Stimulated activated CD4-positive, alpha-beta T cell treated with anti-CD3 and anti-CD28 coated beads, Interleukin-1b, Interleukin-23, amount 100 ng/mL, for 4 hours (primary cell): Measurements from ENCODE around the gene APLF.

Experiments
- DNase-seq, 2 donors: peaks; one replicate each; pipeline ENCODE4 v3.0.0-alpha.2; 2020; ENCODE audit warnings: low read depth in 2 of 2

APLF gene, protein sequence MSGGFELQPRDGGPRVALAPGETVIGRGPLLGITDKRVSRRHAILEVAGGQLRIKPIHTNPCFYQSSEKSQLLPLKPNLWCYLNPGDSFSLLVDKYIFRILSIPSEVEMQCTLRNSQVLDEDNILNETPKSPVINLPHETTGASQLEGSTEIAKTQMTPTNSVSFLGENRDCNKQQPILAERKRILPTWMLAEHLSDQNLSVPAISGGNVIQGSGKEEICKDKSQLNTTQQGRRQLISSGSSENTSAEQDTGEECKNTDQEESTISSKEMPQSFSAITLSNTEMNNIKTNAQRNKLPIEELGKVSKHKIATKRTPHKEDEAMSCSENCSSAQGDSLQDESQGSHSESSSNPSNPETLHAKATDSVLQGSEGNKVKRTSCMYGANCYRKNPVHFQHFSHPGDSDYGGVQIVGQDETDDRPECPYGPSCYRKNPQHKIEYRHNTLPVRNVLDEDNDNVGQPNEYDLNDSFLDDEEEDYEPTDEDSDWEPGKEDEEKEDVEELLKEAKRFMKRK

DNA sequence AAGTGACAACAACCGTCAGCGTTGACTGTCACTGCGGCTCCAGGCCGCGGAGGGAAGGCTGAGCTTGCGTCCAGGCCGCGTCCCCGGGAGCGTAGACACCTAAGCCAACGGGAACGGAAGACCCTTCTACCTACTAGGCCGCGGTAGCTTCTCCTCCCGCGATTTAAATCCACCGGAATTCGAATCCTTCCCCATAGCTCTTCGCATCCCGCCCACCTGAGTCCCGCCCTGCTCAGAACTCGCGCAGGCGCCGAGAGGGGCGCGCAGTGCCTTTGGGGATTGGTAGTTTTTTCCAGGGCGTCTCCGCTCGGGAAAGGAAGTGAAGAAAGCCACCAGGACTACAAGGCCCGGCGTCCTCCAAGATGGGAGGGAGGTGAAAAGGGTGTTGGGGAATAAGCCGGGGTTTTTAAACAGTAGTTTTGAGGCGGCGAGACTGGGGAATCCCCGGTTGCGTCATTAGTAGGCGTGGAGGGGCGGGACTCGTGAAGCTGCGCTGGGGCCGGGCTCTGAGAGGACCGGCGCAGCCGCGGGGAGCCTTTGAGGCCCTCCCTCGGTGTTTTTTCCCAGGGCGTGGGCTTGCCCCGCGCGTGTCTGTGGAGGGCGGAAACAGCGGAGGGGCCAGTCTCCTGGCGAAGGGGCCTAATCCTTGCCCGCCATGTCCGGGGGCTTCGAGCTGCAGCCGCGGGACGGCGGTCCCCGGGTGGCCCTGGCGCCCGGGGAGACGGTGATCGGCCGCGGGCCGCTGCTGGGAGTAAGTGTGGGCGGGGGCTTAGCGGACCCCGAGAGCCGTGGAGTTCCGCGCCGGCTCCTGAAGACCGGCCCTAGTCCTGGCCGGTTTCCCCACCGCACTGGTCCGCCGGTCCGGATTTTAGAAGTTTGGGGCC lies at the start of gene APLF, which contains the start of gene FBXO48:
Gene APLF, plus strand, starts transcription at position 509 of the 884 bp plus-strand sequence. Its CDS starts 147 bp downstream, at position 656.
Gene FBXO48, minus strand, starts transcription at position 218 of the 884 bp plus-strand sequence. CDS start 2,149 bp downstream, outside the sequence.
- DNase-seq, result peak; percentile 95 to 97

DNA sequence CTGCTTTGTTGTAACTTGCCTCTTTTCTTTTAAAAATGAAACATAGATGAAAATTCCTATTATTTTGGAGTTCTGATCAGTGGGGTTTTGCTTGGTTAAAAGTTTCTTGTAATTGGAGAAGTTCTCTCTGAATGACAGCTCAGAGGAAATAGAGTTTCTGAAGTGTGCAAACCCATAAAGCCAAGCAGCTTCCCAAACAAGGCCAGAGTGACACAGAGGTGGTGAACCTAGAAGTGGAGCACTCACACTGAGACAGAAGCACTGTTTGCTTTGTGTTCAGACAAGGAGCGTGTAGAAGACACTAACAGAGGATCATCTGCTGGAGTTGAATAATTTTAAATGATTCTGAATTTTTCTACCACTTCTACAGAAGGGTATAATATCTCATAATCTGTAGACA lies 49.5 kb upstream of the APLF start:
- DNase-seq, result no peak

GRCh38 chr2:68418419-68418818 lies 49.0 kb upstream of the APLF start:
- DNase-seq, result no peak

GRCh38 chr2:68418855-68419254 lies 48.5 kb upstream of the APLF start:
- no peak for DNase-seq

DNA sequence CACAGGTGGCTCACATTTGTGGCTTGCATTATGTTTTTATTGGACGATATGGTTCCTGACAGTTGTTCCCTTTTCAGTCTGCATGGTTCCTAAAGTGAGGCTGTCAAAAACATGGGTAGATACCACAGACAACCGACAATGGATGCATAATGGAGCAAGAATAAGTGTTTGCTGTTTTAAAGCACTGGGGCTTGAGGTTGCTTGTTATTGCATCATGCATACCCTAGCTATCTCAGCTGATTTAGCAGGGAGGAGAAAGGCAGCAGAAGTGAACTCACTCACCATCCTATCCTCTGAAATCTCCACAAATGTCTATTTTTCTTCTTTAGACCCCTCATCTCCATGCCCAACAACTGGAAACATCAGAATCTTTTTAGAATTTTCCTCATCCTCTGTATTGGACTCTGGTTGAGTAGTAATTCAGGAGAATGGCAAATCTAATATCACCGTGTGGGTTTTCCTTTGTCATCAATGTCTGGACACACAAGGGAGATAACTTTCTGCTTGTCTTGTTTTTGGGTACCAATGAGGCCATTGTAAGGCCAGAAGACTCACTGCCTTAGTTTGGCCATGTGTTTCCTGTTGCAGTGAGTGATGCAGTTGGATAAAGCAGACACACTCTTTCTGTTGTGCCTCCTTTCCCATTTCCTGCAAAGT lies 47.0 kb upstream of the APLF start:
- DNase-seq, result no peak

GRCh38 chr2:68423966-68424650 lies 43.3 kb upstream of the APLF start:
- DNase-seq, result no peak

GRCh38 chr2:68425503-68425902 lies 41.9 kb upstream of the APLF start:
- DNase-seq, result no peak

DNA sequence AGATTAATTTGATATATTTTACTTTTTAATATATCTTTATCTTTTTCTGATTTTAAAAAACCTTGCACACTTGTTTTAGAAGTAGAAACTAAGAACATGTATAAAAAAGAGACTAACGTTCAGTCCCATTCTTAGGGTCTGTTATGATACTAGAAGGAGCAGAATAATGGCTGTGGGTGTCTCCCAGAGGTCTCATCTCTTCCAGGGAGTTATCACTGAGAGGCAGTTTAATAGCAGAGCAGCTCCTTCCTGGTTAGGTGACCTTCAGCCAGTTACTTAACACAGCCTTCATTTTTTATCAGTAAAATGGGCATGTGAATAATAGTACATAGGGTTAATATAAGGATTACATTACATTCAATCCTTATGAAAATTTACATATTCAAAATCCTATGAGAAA lies 40.9 kb upstream of the APLF start:
- no peak for DNase-seq

DNA sequence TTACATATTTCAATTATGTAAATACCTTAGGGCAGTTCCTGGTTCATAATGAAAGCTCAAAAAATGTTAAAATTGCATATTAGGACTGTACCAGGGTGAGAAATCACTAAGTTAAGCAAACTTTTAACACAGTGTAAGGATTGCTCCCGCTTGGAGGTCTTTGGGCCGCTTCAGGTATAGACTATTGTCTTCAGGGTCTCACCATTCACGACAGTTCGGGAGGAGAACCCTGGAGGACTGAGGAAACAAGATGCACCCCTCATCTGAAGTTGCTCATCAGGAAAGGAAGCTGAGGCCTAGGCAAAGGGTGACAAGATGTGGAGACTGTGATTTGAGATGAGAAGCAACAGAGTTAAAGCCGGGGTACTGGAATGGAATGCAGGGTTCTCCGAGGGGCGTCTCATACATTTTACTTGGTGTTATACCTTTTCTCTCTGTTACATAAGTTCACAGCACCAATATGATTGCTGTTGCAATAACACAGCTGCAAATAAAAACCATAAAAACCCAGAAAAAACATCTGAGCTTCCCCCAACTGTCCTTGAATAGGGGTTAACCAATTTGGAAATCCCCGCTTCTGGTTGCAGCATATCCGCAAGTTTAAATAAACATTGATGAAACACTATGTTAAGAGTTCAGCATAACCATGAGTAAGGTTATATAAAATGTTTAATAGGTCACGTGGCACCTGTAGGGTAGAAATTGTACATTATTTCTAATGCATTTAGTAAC lies 40.4 kb upstream of the APLF start:
- DNase-seq, result no peak

- DNase-seq, result no peak
Observed at GRCh38 chr2:68428126-68428525, 39.3 kb upstream of the APLF start.

DNA sequence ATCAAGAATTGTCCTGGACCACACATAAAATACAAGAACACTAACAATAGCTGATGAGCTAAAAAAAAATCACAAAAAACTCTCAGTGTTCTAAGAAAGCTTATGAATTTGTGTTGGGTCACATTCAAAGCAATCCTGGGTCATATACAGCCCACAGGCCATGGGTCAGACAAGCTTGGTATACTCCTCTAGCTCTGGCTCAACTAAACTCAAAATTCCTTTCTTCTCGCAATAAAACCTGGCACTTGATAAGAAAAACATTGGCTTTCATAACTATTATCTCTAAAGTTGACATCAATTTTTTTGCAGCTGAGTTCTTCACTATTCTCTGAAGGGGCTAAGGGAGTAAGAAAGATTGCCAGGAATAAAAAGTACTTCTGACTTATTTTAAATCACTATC lies 38.6 kb upstream of the APLF start:
- DNase-seq, result no peak

GRCh38 chr2:68429311-68429826 lies 38.0 kb upstream of the APLF start:
- no peak for DNase-seq

- no peak for DNase-seq
Observed at GRCh38 chr2:68431316-68431972, 35.9 kb upstream of the APLF start.

DNA sequence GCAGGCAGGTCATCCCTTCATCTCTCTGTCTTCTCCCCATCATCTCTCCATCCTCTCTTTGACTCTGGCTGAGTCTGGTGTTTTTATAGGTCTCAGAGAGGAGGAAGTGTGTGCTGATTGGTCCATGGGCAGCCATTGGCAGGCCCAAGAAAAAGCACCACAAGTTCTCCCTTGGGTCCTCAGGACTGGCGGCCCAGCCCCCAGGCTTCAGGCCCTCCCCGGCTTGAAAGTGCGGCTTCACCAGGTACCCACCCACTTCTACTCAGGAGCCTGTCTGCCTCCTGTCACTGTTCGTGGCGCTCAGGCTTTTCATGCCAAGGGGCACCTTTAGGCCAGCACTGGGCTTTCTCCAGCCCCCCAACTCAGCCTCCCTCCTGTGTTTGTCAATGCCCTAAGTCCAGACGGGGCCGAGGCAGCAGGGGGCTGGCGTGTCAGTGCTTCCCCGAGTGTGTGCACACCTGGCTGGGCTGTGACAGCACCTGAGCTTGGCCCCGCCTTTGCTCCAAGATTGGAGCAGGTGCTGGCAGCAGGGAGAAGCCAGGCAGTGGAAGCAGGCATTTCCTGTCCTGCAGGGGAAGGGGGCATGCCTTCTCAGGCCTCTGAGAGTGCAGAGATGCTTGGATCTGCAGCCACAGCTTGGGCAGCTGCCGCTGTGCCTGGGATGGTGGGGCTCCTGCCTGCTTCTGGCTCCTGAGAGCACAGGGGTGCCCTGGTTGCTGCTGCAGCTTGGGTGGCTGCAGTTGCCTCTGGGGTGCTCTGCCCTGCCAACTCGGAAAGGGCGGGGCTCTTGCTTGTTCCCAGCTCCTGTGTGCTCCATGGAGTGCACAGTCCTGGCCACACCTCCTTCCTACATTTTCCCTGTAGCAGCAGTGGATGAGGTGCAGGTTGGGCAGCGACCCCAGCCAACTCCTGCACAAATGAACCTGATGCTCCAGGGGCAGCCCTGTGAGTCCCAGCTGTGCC lies 34.4 kb upstream of the APLF start:
- DNase-seq, result no peak

DNA sequence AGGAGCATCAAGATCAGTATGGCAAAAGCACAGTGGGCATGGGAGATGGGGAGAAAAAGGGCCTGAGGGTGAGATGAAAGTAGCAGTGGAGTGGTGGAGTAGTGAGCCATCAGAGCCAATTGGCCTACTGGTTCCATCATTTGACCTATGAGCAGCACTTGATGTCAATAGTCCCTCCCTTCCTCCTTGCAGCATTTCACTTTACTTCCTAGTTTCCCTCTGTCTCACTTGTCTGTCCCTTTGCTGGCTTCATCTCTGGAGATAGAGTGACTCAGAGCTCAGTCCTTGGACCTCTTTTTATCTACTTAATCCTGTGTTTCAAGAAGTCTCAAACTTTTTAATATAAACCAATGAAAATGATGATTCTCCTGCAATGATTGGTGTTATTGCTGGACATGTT lies 32.4 kb upstream of the APLF start:
- no peak for DNase-seq

GRCh38 chr2:68435615-68436014 lies 31.8 kb upstream of the APLF start:
- no peak for DNase-seq

GRCh38 chr2:68436270-68436669 lies 31.1 kb upstream of the APLF start:
- DNase-seq, result no peak

DNA sequence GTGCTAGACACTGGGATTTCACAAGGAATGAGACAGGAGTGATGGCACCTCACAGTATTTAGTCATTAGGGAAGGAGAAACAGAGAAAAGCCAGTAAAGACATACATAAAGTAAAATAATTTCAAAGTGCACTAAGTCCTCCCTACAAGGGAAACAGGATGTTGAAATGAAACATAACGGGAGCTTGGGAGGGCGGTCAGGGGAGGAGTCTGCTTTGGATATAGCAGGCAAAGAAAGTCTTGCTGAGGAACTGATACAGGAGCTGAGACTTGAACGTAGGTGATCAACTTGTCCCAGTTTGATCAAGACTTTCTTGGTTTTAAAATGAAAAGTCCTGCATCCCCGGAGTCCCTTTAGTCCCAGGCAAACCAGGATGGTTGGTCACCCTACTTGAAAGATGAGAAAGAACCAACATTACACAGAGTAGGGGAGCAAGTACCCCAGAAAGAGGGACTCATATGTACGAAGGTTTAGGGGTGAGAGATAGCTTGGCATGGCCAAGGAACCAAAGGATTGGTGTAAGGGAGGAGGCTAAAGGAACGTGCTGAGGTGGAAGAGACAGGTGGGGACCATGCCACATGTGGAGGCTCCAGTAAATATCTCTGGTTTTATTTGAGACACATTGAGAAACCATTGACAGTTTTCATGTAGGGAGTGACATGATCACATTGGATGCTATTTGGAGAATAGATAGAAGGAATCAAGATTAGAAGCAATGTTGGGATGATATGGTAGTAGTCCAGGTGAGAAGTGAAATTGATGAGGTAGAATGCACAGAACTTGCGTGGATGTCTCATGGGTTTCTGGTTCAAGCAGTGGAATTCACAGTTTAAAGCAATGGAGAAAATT lies 28.7 kb upstream of the APLF start:
- no peak for DNase-seq
